GM23338 (cell line): ENCODE data around the gene TTF1. TPM values are rescaled to one million over a fixed set of nuclear protein-coding genes. Genes with fewer than 3 reads are reported as not detected.

Source experiments
- ATAC-seq: fragments of 200-7000 bp; cut with Tn5 transposase; 3 replicates; pipeline ENCODE4 v1.9.1; 2020
- DNase-seq: peaks from one replicate; pipeline ENCODE4 v3.0.0-alpha.2; 2015; ENCODE audit warnings: low spot score
- H2AFZ ChIP-seq: fragments of 200-600 bp; sonication (generic); 2 replicates; pipeline ENCODE4 v1.8.0; 2016; ENCODE audit warnings: antibody characterized with exemption, mild to moderate bottlenecking, moderate library complexity
- H3F3A ChIP-seq: fragments of 200-600 bp; sonication (generic); replicated peaks from 2 replicates; pipeline ENCODE4 v1.8.0; 2017; ENCODE audit warnings: antibody characterized with exemption, mixed run types, low read depth
- H3K27ac ChIP-seq: fragments of 200-600 bp; sonication (generic); 2 replicates; pipeline ENCODE4 v1.6.1; 2016; ENCODE audit warnings: low read depth
- H3K27me3 ChIP-seq: fragments of 200-600 bp; sonication (generic); 2 replicates; pipeline ENCODE4 v1.8.0; 2016; ENCODE audit warnings: mild to moderate bottlenecking, mixed run types, moderate library complexity; ENCODE audit not compliant: insufficient read depth
- H3K36me3 ChIP-seq: fragments of 200-600 bp; sonication (generic); 2 replicates; pipeline ENCODE4 v1.8.0; 2016; ENCODE audit warnings: mild to moderate bottlenecking; ENCODE audit not compliant: insufficient read depth
- H3K4me1 ChIP-seq: fragments of 200-600 bp; sonication (generic); 2 replicates; pipeline ENCODE4 v1.8.0; 2016; ENCODE audit warnings: mild to moderate bottlenecking, moderate library complexity; ENCODE audit not compliant: insufficient read depth
- H3K4me2 ChIP-seq: fragments of 200-600 bp; sonication (generic); 2 replicates; pipeline ENCODE4 v1.7.1; 2017; ENCODE audit warnings: mixed run types
- H3K4me3 ChIP-seq: fragments of 200-600 bp; sonication (generic); 2 replicates; pipeline ENCODE4 v1.6.1; 2016; ENCODE audit warnings: mixed run types
- H3K79me2 ChIP-seq: fragments of 200-600 bp; sonication (generic); replicated peaks from 2 replicates; pipeline ENCODE4 v1.8.0; 2017; ENCODE audit warnings: mild to moderate bottlenecking; ENCODE audit not compliant: insufficient read depth
- H3K9me2 ChIP-seq: fragments of 200-600 bp; sonication (generic); 2 replicates; pipeline ENCODE4 v1.8.0; 2017; ENCODE audit not compliant: insufficient read depth
- H4K20me1 ChIP-seq: fragments of 200-600 bp; sonication (generic); replicated peaks from 2 replicates; pipeline ENCODE4 v1.8.0; 2017; ENCODE audit warnings: mild to moderate bottlenecking; ENCODE audit not compliant: insufficient read depth
- H3K27ac Mint-ChIP-seq: 2 replicates; pipeline ENCODE4 v1.8.0; 2020; ENCODE audit warnings: inconsistent platforms, mild to moderate bottlenecking, moderate library complexity, mixed read lengths
- H3K27me3 Mint-ChIP-seq: 3 replicates; pipeline ENCODE4 v1.8.0; 2022; ENCODE audit warnings: low read depth, mild to moderate bottlenecking, moderate library complexity, mixed read lengths, inconsistent platforms; ENCODE audit not compliant: insufficient read depth, poor library complexity
- H3K36me3 Mint-ChIP-seq: 3 replicates; pipeline ENCODE4 v1.8.0; 2021; ENCODE audit warnings: low read depth, mild to moderate bottlenecking, inconsistent platforms, moderate library complexity, mixed read lengths
- H3K4me1 Mint-ChIP-seq: 3 replicates; pipeline ENCODE4 v1.8.0; 2020; ENCODE audit warnings: mild to moderate bottlenecking, inconsistent platforms, mixed read lengths
- H3K4me3 Mint-ChIP-seq: 3 replicates; pipeline ENCODE4 v1.8.0; 2021; ENCODE audit warnings: moderate library complexity, mild to moderate bottlenecking, inconsistent platforms, mixed read lengths
- H3K9me3 Mint-ChIP-seq: 3 replicates; pipeline ENCODE4 v1.8.0; 2020; ENCODE audit warnings: moderate library complexity, mild to moderate bottlenecking, inconsistent platforms, mixed read lengths
- CREB1 ChIP-seq: fragments of 250-450 bp; sonication (Bioruptor Pico); IDR thresholded peaks from 2 replicates; pipeline ENCODE4 v1.5.0; 2020; ENCODE audit warnings: low read depth, mild to moderate bottlenecking, moderate library complexity
- CTCF ChIP-seq, 2 experiments: fragments of 200-600 bp in 1 of 2; sonication (generic) in 1 of 2; conservative IDR thresholded peaks; 2 replicates each; pipeline versions ENCODE4 v1.5.1 to v1.6.1; 2016 to 2017; ENCODE audit warnings: antibody characterized with exemption in 2 of 2, low read depth in 2 of 2, mild to moderate bottlenecking in 2 of 2, moderate library complexity in 1 of 2
- ETS1 ChIP-seq: IDR thresholded peaks from 2 replicates; pipeline ENCODE4 v1.6.1; 2016; ENCODE audit warnings: antibody characterized with exemption
- EZH2 ChIP-seq: fragments of 200-600 bp; sonication (generic); IDR thresholded peaks from one replicate; pipeline ENCODE4 v1.8.0; 2017; ENCODE audit warnings: antibody characterized with exemption, mild to moderate bottlenecking, low read depth; ENCODE audit not compliant: unreplicated experiment
- NANOG ChIP-seq: IDR thresholded peaks from 2 replicates; pipeline ENCODE4 v1.6.1; 2016; ENCODE audit warnings: antibody characterized with exemption, borderline replicate concordance
- POLR2AphosphoS5 ChIP-seq: IDR thresholded peaks from 2 replicates; pipeline ENCODE4 v1.6.1; 2016; ENCODE audit warnings: antibody characterized with exemption, low read depth
- STAT1 ChIP-seq: IDR thresholded peaks from one replicate; pipeline ENCODE4 v1.6.1; 2016; ENCODE audit warnings: antibody characterized with exemption; ENCODE audit not compliant: unreplicated experiment
- ZNF114 ChIP-seq: fragments of 250-450 bp; sonication (Bioruptor Pico); IDR thresholded peaks from 2 replicates; pipeline ENCODE4 v1.5.0; 2020; ENCODE audit warnings: mild to moderate bottlenecking, moderate library complexity
- ZNF331 ChIP-seq: fragments of 250-450 bp; sonication (Bioruptor Pico); IDR thresholded peaks from 2 replicates; pipeline ENCODE4 v1.5.0; 2020; ENCODE audit warnings: low read depth, mild to moderate bottlenecking, moderate library complexity
- ZNF462 ChIP-seq: fragments of 250-450 bp; sonication (Bioruptor Pico); IDR thresholded peaks from 2 replicates; pipeline ENCODE4 v1.5.0; 2020; ENCODE audit warnings: mild to moderate bottlenecking, moderate library complexity
- polyA plus RNA-seq: library from polyadenylated mRNA; unstranded; fragments of >200 nt; fragmentation: Nextera tagmentation; extraction: Ambion mirVana; gene quantifications from 2 replicates; pipeline ENCODE4 v1.2.1, GENCODE V29; 2016
- total RNA-seq: library from RNA; depleted of rRNA; stranded (reverse); fragments of >200 nt; shearing (Covaris generic); gene quantifications from 2 replicates; pipeline ENCODE4 v1.2.3, GENCODE V29; 2014
- TF ChIP-seq, protein P1 (sequence below): IDR thresholded peaks from one replicate; pipeline ENCODE4 v1.6.1; 2018; ENCODE audit warnings: antibody characterized with exemption; ENCODE audit not compliant: unreplicated experiment

Gene TTF1
- total and polyA plus RNA-seq, 2 experiments from 2014 or later: 14.9 to 25.0 TPM

- no peaks in the 10 kb centered on the region for H3K9me2 ChIP-seq
- peaks cover 89% of the 10 kb centered on the region for H3K36me3 Mint-ChIP-seq
- peaks cover 8% of the 10 kb centered on the region; the same call in 1 of the 2 replicates for H3K79me2 ChIP-seq
- no peaks in the 10 kb centered on the region for H3K4me1 Mint-ChIP-seq
- ATAC-seq (no peak), DNase-seq (no peak)
- no peak overlapping the region for H3K4me3 Mint-ChIP-seq
- no peak overlapping the region for H3K27ac Mint-ChIP-seq
- H3K9me3 Mint-ChIP-seq: no peaks in the 10 kb centered on the region
- TF ChIP-seq EZH2: no peak
- no peak for TF ChIP-seq ZNF114 (CRISPR knock-in tag)
- no peak for TF ChIP-seq ZNF331 (CRISPR knock-in tag)
- TF ChIP-seq ZNF462: no peak
- no peak for TF ChIP-seq ETS1
- no peak for TF ChIP-seq CREB1 (CRISPR knock-in tag)
- no peak for TF ChIP-seq POLR2AphosphoS5
- no peak for TF ChIP-seq NANOG
- TF ChIP-seq STAT1: no peak
- TF ChIP-seq, protein P1, sequence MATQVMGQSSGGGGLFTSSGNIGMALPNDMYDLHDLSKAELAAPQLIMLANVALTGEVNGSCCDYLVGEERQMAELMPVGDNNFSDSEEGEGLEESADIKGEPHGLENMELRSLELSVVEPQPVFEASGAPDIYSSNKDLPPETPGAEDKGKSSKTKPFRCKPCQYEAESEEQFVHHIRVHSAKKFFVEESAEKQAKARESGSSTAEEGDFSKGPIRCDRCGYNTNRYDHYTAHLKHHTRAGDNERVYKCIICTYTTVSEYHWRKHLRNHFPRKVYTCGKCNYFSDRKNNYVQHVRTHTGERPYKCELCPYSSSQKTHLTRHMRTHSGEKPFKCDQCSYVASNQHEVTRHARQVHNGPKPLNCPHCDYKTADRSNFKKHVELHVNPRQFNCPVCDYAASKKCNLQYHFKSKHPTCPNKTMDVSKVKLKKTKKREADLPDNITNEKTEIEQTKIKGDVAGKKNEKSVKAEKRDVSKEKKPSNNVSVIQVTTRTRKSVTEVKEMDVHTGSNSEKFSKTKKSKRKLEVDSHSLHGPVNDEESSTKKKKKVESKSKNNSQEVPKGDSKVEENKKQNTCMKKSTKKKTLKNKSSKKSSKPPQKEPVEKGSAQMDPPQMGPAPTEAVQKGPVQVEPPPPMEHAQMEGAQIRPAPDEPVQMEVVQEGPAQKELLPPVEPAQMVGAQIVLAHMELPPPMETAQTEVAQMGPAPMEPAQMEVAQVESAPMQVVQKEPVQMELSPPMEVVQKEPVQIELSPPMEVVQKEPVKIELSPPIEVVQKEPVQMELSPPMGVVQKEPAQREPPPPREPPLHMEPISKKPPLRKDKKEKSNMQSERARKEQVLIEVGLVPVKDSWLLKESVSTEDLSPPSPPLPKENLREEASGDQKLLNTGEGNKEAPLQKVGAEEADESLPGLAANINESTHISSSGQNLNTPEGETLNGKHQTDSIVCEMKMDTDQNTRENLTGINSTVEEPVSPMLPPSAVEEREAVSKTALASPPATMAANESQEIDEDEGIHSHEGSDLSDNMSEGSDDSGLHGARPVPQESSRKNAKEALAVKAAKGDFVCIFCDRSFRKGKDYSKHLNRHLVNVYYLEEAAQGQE: no peak
- TF ChIP-seq CTCF (conservative IDR thresholded peaks at IDR 0.05; ENCODE audit: low read depth in 2 of 2): no peak
- no peak overlapping the region for H3K4me2 ChIP-seq
- no peak overlapping the region for H3K27ac ChIP-seq
- H4K20me1 ChIP-seq: peaks cover 6% of the 10 kb centered on the region
- no peak overlapping the region for H2AFZ ChIP-seq
- H3K27me3 ChIP-seq: no peaks in the 10 kb centered on the region
- peaks cover 76% of the 10 kb centered on the region for H3K36me3 ChIP-seq
- H3F3A ChIP-seq: no peaks in the 10 kb centered on the region
- no peak overlapping the region for H3K4me3 ChIP-seq
- H3K27me3 Mint-ChIP-seq: peaks cover 2% of the 10 kb centered on the region
- H3K4me1 ChIP-seq: no peaks in the 10 kb centered on the region
These were observed 11.1 kb downstream of the TTF1 start for GRCh38 chr9:132395560-132395959.
